Camera-type eye (tissue), 1 donor: Measurements from ENCODE around the gene SPSB2. TPM values are rescaled to one million over a fixed set of nuclear protein-coding genes. Genes with fewer than 3 reads are reported as not detected.

ENCODE experiments used
- total RNA-seq: library from RNA; depleted of rRNA; stranded (reverse); fragments of >200 nt; gene quantifications from one replicate; pipeline ENCODE4 v1.2.3, GENCODE V29; 2014

The SPSB2 gene, protein sequence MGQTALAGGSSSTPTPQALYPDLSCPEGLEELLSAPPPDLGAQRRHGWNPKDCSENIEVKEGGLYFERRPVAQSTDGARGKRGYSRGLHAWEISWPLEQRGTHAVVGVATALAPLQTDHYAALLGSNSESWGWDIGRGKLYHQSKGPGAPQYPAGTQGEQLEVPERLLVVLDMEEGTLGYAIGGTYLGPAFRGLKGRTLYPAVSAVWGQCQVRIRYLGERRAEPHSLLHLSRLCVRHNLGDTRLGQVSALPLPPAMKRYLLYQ
- 5.1 TPM for total RNA-seq

DNA sequence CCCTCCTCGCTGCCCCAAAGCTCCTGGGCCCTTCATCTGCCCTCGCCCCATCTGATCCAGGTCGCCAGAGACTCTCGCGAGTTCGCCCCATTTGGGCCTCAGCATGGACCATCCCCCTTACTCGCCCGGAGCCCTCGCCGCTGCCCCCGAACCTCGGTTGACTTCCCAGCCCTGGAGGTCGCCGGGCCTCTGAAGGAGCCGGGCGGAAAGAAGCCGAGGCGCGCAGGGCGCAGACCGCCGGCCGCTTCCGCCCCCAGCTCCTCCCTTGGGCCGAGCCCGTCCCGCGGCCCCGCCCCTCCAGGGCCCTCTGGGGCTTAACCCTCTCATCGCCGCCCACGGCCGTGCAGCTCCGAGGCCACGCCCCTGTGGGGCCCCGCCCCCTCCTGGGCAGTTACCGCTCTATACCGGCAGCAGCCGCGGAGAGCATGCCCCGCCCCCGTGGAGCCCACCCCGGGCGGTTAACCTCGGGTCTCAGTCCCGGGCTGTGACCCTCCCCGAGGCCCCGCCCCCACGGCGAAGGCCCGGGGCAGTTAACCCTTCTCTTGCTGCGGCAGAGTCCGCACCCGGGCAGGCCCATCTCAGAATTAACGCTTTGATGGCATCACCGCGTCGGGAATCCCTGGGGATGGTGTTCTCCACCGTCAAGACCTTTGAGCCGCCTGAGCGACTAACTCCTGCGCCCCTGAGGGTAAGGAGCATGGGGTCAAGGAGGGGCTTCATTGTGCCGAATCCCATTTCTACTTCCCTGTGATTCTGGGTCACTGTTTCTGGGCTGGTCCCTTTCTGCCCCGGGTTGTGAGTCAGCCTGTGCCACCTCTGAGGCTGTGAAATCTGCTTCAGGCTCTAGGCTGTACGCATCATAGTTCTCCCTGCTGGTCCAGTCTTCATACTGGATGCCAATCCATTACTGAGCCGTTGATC lies at the start of gene SPSB2:
SPSB2 (minus strand) TSS at position 210 of the 921 bp plus-strand sequence. CDS start 402 bp downstream, outside the sequence.

DNA sequence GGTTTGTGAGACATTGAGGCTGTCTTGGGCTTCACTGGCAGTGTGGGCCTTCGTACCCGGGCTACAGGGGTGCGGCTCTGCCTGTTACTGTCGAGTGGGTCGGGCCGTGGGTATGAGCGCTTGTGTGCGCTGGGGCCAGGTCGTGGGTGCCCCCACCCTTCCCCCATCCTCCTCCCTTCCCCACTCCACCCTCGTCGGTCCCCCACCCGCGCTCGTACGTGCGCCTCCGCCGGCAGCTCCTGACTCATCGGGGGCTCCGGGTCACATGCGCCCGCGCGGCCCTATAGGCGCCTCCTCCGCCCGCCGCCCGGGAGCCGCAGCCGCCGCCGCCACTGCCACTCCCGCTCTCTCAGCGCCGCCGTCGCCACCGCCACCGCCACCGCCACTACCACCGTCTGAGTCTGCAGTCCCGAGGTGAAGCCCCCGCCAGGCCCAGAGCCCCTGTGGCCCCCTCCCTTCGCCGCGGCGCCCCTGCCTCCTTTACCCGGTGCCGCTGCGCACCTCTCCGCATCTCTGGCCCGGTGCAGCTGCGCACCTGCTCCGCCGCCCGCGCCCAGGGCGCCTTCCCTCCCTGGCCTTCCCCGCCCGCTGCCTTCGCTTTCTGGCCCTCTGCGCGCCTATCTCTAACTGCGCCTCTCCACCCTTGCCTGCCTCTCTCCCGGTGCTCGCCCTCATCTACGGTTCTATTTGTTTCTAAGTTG lies 41.3 kb upstream of the SPSB2 start, which contains the start of gene ENO2:
ENO2 (plus strand) TSS at position 335 of the 701 bp plus-strand sequence. CDS start 1,253 bp downstream, outside the sequence.

DNA sequence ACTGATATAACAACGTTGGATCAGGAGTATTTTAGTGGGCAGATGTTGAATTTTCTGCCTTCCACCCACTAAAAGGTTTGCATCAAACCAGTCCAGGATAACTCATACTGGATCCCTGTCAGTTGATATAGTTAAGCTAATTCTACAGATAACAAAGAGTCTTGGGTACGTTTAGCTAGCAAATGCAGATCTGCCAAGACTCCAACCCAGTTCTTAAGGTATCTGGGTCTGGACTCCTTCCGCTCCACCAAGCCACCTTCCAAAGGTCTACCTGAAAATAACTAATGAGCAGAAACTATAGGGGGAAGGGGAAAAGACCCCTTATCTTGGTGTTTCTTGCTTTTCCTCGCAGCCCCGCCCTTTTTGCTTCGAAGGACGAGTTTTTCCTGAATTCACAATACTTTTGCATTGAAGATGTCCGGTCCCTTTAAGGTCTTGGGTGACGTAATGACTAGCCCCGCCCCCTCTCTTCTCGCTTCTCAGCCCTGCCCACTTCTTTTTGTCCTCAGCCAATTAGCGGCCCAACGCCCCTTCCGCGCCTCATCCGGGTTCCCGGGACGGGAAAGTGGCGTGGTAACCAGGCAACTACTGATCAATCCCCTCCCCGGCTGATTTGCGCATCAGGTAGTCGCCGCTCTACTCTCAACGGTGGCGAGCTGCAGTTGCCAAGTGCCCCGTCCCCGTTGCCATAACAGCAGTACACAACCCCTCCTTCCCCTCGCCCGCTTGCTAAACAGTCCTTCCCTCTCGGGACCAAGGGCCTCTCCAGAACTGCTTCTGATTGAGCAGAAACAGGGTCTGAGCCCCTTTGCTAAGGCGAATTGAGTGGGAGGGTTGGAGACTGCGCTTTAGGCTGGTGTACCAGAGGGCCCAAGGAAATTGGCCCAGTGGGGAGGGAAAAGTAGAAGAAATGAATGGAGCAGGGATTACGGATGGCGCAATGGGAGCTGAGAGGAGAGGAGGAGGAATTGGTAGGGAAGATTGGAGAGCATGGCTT lies 31.5 kb upstream of the SPSB2 start, which contains the start of gene LRRC23:
LRRC23 (plus strand) TSS at position 543 of the 997 bp plus-strand sequence. CDS start 812 bp downstream, outside the sequence.

DNA sequence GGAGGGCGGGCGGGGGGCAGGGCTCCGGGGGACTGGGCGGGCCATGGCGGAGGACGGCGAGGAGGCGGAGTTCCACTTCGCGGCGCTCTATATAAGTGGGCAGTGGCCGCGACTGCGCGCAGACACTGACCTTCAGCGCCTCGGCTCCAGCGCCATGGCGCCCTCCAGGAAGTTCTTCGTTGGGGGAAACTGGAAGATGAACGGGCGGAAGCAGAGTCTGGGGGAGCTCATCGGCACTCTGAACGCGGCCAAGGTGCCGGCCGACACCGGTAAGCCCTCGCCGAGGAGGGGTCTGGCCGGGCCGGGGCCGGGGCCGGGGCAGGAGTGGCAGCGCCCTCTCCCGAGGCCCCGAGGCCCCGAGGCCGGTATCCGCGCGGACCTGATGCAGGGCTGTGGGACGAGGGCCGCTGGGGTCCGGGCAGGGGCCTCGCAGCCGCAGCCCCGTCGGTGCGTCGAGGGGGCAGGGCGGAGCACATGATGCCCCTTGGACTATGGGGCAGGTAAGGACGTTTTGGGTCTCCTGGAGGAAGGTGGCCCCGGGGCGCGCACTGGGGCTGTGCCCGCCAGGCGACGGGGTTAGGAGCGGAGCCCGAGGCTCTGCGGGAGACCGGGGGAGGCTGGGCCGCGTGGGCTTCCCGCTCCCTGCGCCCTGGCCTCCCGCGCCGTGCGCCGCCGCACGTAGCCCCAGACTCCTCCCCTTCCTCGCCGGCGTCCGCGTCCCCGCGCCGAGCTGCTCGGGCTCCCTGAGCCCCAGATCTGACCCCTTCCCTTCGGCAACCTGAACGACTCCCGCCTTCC lies 5.5 kb downstream of the SPSB2 start, which contains the start of gene TPI1:
TPI1 (plus strand) TSS at position 119 of the 798 bp plus-strand sequence; CDS start at position 155, 36 bp downstream.

DNA sequence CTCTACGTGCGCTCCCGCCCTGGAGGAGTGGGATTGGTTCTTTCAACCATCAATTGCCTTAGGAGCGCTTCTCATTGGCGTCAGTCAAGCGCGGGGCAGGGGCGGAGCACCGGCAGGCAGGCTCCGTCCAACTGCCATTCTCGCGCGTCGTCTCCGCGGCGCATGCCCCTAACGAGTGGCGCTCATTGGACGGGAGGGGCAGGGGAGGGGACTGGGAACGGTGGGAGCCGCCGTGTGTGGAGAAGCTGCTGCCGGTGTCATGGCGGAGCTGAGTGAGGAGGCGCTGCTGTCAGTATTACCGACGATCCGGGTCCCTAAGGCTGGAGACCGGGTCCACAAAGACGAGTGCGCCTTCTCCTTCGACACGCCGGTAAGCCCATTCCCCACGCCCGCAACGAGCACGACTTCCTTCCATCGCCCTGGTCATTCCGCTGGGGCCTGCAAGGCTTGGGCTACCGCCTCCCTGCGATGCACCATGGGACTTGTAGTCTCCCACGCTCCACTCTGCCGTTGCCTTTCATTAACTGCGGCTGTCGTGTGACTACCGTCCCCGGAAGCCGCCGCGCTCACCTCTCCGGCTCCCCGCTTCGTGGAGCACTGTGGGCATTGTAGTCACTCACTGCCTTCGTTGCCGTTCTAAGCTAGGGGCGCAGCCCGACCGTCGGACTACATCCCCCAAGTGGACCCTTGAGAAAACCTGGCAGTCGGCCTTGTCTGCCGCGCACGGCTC lies 21.0 kb downstream of the SPSB2 start, which contains the start of gene USP5:
USP5 (plus strand) TSS at position 230 of the 730 bp plus-strand sequence; CDS start at position 260, 30 bp downstream.

DNA sequence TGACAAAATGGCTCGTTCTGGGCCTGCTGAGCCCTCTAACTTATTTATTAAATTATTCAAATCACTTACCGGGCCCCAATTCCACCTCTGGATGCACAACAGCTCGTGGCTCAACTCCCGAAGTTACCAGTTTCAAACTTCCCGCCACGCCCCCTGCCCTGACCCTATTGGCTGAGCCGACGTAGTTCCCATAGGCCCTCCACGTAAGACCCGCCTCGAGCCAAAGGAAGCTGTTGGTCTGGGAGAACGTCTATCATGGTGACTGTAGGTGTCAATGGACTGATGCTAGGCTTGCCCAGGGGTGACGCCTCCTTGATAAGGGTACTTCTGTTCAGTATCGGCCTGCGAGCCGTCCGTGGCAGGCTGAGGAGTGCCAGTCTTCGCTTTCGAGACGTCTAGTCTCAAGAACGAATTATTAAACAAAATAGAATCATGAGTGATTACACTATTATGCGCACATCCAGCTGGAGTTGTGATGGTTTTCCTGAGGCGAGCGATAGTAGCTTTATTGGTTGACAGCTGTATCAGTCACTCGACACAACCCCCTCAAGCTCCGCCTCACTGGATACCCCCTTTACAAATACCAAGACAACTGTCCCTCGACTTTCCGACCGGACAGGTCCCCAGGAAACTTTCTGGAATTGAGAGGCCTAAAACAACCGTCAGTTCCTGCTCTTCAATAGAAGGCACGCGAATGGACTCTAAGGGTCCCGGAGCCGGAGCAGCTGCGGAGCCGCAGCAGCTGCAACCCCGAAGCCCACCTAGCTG lies 21.8 kb downstream of the SPSB2 start, which contains the start of gene CDCA3:
CDCA3 (minus strand) TSS at position 134 of the 768 bp plus-strand sequence. CDS start 334 bp downstream, outside the sequence.

DNA sequence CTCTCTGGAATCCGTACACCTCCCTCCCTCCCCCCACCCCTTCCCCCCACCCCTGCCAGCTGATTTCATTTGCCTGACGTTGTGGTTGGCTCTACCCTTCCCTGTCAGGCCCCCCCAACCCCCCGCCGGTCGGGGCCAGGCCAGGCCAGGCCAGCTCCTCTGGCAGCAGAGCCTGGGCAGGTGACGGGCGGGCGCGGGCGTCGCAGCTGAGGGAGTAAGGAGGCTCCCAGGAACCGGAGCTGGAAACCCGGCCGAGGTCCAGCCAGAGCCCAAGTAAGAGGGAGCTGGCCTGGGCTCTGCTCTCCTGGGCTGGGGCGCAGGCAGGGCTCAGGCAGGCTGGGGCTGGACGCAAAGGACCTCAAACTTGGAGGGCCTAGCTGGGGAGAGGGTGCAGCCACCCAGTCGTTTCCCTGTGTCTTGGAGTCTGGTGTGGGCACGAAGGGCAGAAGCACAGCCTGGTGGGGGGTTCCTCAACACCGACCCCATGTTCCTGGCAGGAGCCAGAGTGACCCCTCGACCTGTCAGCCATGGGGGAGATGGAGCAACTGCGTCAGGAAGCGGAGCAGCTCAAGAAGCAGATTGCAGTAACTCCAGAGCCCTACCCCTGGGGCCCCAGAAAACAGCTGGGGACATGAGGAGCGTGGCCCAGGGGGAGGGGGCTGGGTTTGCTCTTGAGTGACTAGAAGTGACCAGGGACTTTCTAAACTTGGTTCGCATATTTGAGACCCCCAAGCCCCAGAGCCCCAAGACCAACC lies 32.2 kb downstream of the SPSB2 start, which contains the start of gene GNB3:
GNB3 (plus strand) TSS at position 165 of the 755 bp plus-strand sequence; CDS start at position 528, 363 bp downstream.

DNA sequence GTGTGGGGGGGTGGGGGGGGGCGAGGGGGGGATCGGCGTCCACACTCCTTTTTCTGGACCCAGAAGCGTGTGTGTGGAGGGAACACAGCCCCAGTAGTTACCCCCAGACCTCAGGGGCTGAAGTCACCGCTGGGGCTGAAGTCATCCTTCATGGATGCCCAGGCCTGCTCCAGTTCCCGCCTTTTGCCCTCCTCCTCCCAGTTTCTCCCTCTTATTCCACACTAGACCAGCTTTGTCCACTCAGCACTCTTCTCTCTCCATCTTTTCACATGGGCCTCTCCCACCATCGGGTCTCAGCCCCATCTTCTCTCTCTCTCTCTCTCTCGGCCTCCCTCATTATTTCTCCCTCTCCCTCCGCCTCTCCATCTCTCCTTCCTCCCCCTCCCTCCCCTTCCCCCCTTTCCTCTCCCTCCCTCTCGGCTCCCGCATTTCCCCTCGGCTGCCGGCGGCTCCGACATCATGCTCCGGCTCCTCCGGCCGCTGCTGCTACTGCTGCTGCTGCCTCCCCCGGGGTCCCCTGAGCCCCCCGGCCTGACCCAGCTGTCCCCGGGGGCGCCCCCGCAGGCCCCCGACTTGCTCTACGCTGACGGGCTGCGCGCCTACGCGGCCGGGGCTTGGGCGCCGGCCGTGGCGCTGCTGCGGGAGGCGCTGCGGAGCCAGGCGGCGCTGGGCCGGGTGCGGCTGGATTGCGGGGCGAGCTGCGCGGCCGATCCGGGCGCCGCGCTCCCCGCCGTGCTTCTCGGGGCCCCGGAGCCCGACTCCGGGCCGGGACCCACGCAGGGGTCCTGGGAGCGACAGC lies 44.9 kb downstream of the SPSB2 start, which contains the start of gene P3H3:
P3H3 (plus strand) TSS at position 426 of the 799 bp plus-strand sequence; CDS start at position 460, 34 bp downstream.

DNA sequence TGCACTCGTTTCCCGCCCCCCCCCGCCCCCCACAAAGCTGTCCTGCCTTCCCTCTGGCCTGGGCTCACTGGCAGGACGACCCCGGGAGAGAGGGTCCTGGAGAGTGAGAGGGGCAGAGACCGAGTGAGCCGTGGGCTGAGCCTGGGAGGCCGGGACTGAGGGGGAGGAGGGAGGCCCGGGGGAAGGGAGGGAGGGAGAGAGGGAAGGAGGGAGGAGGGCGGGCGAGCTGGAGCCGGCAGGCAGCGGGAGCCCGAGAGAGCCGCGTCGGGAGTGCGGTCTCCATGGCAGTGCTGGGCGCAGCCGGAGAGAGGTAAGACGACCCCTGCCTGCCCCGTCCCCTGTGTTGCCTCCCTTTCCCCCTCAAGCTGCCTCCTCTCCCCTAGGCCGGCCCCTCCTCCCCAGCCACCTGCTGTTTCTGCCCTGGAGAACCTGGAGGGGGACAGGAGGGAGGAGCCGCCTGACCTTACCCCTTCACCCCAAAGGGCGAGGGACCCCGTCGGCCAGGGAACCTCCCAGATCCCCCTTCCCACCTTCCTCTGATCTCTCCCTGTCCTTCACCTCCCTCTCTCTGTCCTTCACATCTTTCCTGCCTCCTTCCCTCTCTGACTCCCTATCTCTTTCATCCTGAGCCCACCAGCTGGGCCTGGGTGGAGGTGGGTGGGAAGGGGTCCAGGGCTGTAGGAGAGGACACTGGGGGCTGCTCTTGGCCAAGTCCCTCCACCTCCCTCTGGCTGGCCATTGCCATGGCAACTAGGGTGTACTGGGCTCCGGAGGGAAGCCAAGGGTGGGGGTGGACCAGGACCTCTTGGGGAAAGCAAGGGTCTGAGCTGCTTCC lies 51.3 kb downstream of the SPSB2 start, which contains the start of gene GPR162:
GPR162 (plus strand) TSS at position 231 of the 835 bp plus-strand sequence. CDS start 2,078 bp downstream, outside the sequence.

Other genes starting within 250 kb of the SPSB2 start
- 0.88 TPM for gene LPAR5, start 237.3 kb downstream of the SPSB2 start, total RNA-seq
- 0.49 TPM for gene ACRBP, start 225.9 kb downstream of the SPSB2 start, total RNA-seq
- gene ING4, start 210.2 kb downstream of the SPSB2 start, total RNA-seq, result 121 TPM
- 40.8 TPM for gene ZNF384, start 183.9 kb downstream of the SPSB2 start, total RNA-seq
- gene PIANP, start 172.5 kb downstream of the SPSB2 start, total RNA-seq, result 2.2 TPM
- gene COPS7A, start 149.3 kb downstream of the SPSB2 start, total RNA-seq, result 47.9 TPM
- gene MLF2, start 120.2 kb downstream of the SPSB2 start, total RNA-seq, result 153 TPM
- 186 TPM for gene PTMS, start 106.9 kb downstream of the SPSB2 start, total RNA-seq
- 0.60 TPM for gene LAG3, start 100.8 kb downstream of the SPSB2 start, total RNA-seq
- gene CD4, start 83.8 kb downstream of the SPSB2 start, total RNA-seq, result 7.2 TPM
- 35.4 TPM for gene GPR162, start 51.5 kb downstream of the SPSB2 start, total RNA-seq
- gene P3H3, start 44.9 kb downstream of the SPSB2 start, total RNA-seq, result 97.3 TPM
- gene GNB3, start 32.4 kb downstream of the SPSB2 start, total RNA-seq, result 223 TPM
- gene CDCA3, start 22.0 kb downstream of the SPSB2 start, total RNA-seq, result 6.3 TPM
- 52.8 TPM for gene USP5, start 21.2 kb downstream of the SPSB2 start, total RNA-seq
- 547 TPM for gene TPI1, start 5.8 kb downstream of the SPSB2 start, total RNA-seq
- 14.5 TPM for gene LRRC23, start 31.5 kb upstream of the SPSB2 start, total RNA-seq
- 172 TPM for gene ENO2, start 41.3 kb upstream of the SPSB2 start, total RNA-seq
- gene ATN1, start 54.7 kb upstream of the SPSB2 start, total RNA-seq, result 50.9 TPM
- not detected for gene RNU7-1, start 70.5 kb upstream of the SPSB2 start, total RNA-seq
- gene C12orf57, start 70.7 kb upstream of the SPSB2 start, total RNA-seq, result 139 TPM
- gene PTPN6, start 78.1 kb upstream of the SPSB2 start, total RNA-seq, result 5.1 TPM
- 135 TPM for gene PHB2, start 97.4 kb upstream of the SPSB2 start, total RNA-seq
- gene EMG1, start 97.6 kb upstream of the SPSB2 start, total RNA-seq, result 34.5 TPM
- 14.7 TPM for gene LPCAT3, start 145.2 kb upstream of the SPSB2 start, total RNA-seq
- 91.4 TPM for gene C1S, start 187.4 kb upstream of the SPSB2 start, total RNA-seq
- gene C1R, start 219.1 kb upstream of the SPSB2 start, total RNA-seq, result 94.5 TPM
- gene C1RL, start 235.9 kb upstream of the SPSB2 start, total RNA-seq, result 16.5 TPM